HepG2 (cell line): ENCODE data around the gene BAHCC1. TPM values are rescaled to one million over a fixed set of nuclear protein-coding genes. Genes with fewer than 3 reads are reported as not detected.

Experiments used
- AHR ChIP-seq: IDR thresholded peaks from 2 replicates; pipeline ENCODE4 v1.6.1; 2018; ENCODE audit warnings: missing genetic modification reagents, missing compliant biosample characterization
- CENPT ChIP-seq: sonication (generic); formaldehyde crosslinking; IDR thresholded peaks from 2 replicates; pipeline ENCODE4 v1.8.0; 2022; ENCODE audit warnings: low read depth, mild to moderate bottlenecking, moderate library complexity, missing genetic modification reagents
- ELF1 ChIP-seq: sonication (generic); formaldehyde crosslinking; IDR thresholded peaks from 2 replicates; pipeline ENCODE4 v1.4.0; 2020; ENCODE audit warnings: missing genetic modification reagents
- ERF ChIP-seq: IDR thresholded peaks from 2 replicates; pipeline ENCODE4 v1.6.1; 2018; ENCODE audit warnings: missing biosample characterization, missing genetic modification reagents
- FIP1L1 ChIP-seq: fragments of 200-400 bp; formaldehyde crosslinking; IDR thresholded peaks from 2 replicates; pipeline ENCODE4 v1.6.1; 2018; ENCODE audit warnings: low read depth, mild to moderate bottlenecking, low read length, moderate library complexity, borderline replicate concordance; ENCODE audit not compliant: insufficient read depth
- GATAD2A ChIP-seq: IDR thresholded peaks from 2 replicates; pipeline ENCODE4 v1.6.1; 2016
- IRF2 ChIP-seq: IDR thresholded peaks from 2 replicates; pipeline ENCODE4 v1.6.1; 2018; ENCODE audit warnings: missing genetic modification reagents, missing compliant biosample characterization
- KLF15 ChIP-seq: sonication (generic); formaldehyde crosslinking; IDR thresholded peaks from 2 replicates; pipeline ENCODE4 v1.8.1; 2023; ENCODE audit warnings: borderline replicate concordance, mild to moderate bottlenecking, inconsistent platforms, missing genetic modification reagents, mixed read lengths
- NFKBIZ ChIP-seq: IDR thresholded peaks from 2 replicates; pipeline ENCODE4 v1.6.1; 2018; ENCODE audit warnings: missing genetic modification reagents, missing compliant biosample characterization
- RAD21 ChIP-seq: fragments of 450-650 bp; formaldehyde crosslinking; IDR thresholded peaks from 2 replicates; pipeline ENCODE4 v1.5.0; 2020; ENCODE audit warnings: mild to moderate bottlenecking
- RBAK ChIP-seq: sonication (generic); formaldehyde crosslinking; IDR thresholded peaks from 2 replicates; pipeline ENCODE4 v1.5.1; 2020; ENCODE audit warnings: mild to moderate bottlenecking, missing genetic modification reagents
- SNAPC2 ChIP-seq: sonication (generic); formaldehyde crosslinking; IDR thresholded peaks from 2 replicates; pipeline ENCODE4 v1.8.1; 2022; ENCODE audit warnings: mild to moderate bottlenecking, missing genetic modification reagents
- SP5 ChIP-seq: IDR thresholded peaks from 2 replicates; pipeline ENCODE4 v1.6.1; 2016; ENCODE audit warnings: low read depth, borderline replicate concordance
- SYNCRIP ChIP-seq: fragments of 200-400 bp; formaldehyde crosslinking; IDR thresholded peaks from 2 replicates; pipeline ENCODE4 v1.6.1; 2018; ENCODE audit warnings: mild to moderate bottlenecking, low read depth, low read length; ENCODE audit not compliant: insufficient read depth
- TEAD2 ChIP-seq: sonication (generic); formaldehyde crosslinking; IDR thresholded peaks from 2 replicates; pipeline ENCODE4 v1.9.0; 2021; ENCODE audit warnings: missing genetic modification reagents
- ZC3H13 ChIP-seq: sonication (generic); formaldehyde crosslinking; IDR thresholded peaks from 2 replicates; pipeline ENCODE4 v1.8.1; 2023; ENCODE audit warnings: mild to moderate bottlenecking, missing genetic modification reagents, moderate library complexity
- ZNF24 ChIP-seq: fragments of 450-650 bp; IDR thresholded peaks from 2 replicates; pipeline ENCODE4 v1.6.1; 2017; ENCODE audit warnings: antibody characterized with exemption, mild to moderate bottlenecking
- ZNF264 ChIP-seq: sonication (generic); formaldehyde crosslinking; IDR thresholded peaks from 2 replicates; pipeline ENCODE4 v1.4.0; 2020; ENCODE audit warnings: missing genetic modification reagents
- ZNF343 ChIP-seq: sonication (generic); formaldehyde crosslinking; IDR thresholded peaks from 2 replicates; pipeline ENCODE4 v1.4.0; 2020; ENCODE audit warnings: mild to moderate bottlenecking, missing genetic modification reagents
- ZNF460 ChIP-seq: sonication (generic); formaldehyde crosslinking; IDR thresholded peaks from 2 replicates; pipeline ENCODE4 v1.5.1; 2020; ENCODE audit warnings: missing genetic modification reagents, mild to moderate bottlenecking, borderline replicate concordance
- ZNF564 ChIP-seq: sonication (generic); formaldehyde crosslinking; IDR thresholded peaks from 2 replicates; pipeline ENCODE4 v1.8.1; 2023; ENCODE audit warnings: mild to moderate bottlenecking, missing genetic modification reagents
- ZNF570 ChIP-seq: sonication (generic); formaldehyde crosslinking; IDR thresholded peaks from 2 replicates; pipeline ENCODE4 v1.4.0; 2020; ENCODE audit warnings: mild to moderate bottlenecking, missing genetic modification reagents, borderline replicate concordance
- ZNF768 ChIP-seq: sonication (generic); formaldehyde crosslinking; IDR thresholded peaks from 2 replicates; pipeline ENCODE4 v1.4.0; 2020; ENCODE audit warnings: missing genetic modification reagents
- polyA plus RNA-seq, 8 experiments: library from polyadenylated mRNA; depleted of rRNA in 3 of 8; stranded (reverse) in 7 of 8; unstranded in 1 of 8; fragments of >200 nt; fragmentation: Illumina TruSeq in 4 of 8; extraction: Trizol in 4 of 8; gene quantifications; 2 replicates each; pipeline versions ENCODE4 v1.2.1 to v1.2.3, GENCODE V29; 2011 to 2016; ENCODE audit warnings: low read depth in 4 of 8, missing spikeins in 1 of 8, mixed read lengths in 1 of 8; ENCODE audit not compliant: insufficient read depth in 1 of 8
- total RNA-seq, 5 experiments: library from RNA; depleted of rRNA; stranded (reverse); fragments of >200 nt; fragmentation: Illumina TruSeq; extraction: Trizol; gene quantifications; 2 replicates each; pipeline ENCODE4 v1.2.3, GENCODE V29; 2016; ENCODE audit warnings: low read depth in 1 of 5
- TF ChIP-seq, protein P1 (sequence below): sonication (generic); formaldehyde crosslinking; IDR thresholded peaks from 2 replicates; pipeline ENCODE4 v1.4.0; 2020; ENCODE audit warnings: mild to moderate bottlenecking, missing genetic modification reagents
- TF ChIP-seq, protein P2 (sequence below): sonication (generic); formaldehyde crosslinking; IDR thresholded peaks from 2 replicates; pipeline ENCODE4 v1.9.0; 2021; ENCODE audit warnings: missing genetic modification reagents, borderline replicate concordance

BAHCC1 gene
- total and polyA plus RNA-seq, 2 of the 13 experiments (the other 11 are each of a cell fraction or from before 2014, with no cell fraction given): 1.4 to 1.7 TPM

DNA sequence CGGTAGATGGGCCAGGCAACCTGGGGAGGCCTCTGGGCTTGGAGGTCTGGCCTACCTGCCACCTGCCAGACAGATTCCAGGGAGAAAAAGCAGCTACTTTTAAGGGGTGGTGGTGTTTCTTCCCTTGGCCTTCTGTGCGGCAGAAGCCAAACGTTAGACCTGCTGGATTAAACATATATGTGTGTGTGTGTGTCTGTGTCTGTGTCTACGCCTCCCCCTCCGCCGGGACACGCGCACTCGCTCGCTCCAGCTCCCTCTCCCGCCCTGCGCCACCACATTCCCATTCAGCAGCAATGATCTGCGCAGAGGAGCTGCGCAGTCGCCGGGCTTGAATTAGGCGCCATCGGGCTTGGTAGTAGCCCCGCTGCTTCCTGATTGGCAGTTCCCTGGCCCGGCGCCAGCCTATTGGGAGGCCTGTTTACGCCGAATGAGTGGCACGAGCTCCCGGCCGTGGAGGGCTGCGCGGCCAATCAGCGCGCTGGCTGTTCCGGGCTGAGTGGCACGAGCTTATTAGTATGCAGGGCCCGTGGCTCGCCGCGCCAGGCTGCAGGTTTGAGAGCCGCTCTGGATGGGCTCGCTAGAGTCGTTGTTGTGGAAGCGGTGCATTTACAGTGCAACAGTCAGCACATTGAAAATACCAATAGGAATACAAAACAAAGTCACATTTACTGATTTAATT is at the start of gene BAHCC1 (continued):
- TF ChIP-seq ERF (CRISPR knock-in tag): peak; percentile 83
- peak; percentile 99 for TF ChIP-seq ZC3H13 (CRISPR knock-in tag)
- TF ChIP-seq IRF2 (CRISPR knock-in tag): peak; percentile 81
- peak; percentile 39; the same call in 1 of the 2 replicates for TF ChIP-seq NFKBIZ (CRISPR knock-in tag)
- no peak for TF ChIP-seq SYNCRIP
- TF ChIP-seq FIP1L1: peak; percentile 98
- peak; percentile 70 for TF ChIP-seq GATAD2A
- TF ChIP-seq TEAD2 (CRISPR knock-in tag): no peak
- TF ChIP-seq ZNF564 (CRISPR knock-in tag): peak; percentile 80; the same call in 1 of the 2 replicates
- peak; percentile 34; the same call in 1 of the 2 replicates for TF ChIP-seq RAD21
- TF ChIP-seq SNAPC2 (CRISPR knock-in tag): peak; percentile 76; the same call in 1 of the 2 replicates
- peak; percentile 28; the same call in 1 of the 2 replicates for TF ChIP-seq ZNF570 (CRISPR knock-in tag)
- TF ChIP-seq ZNF768 (CRISPR knock-in tag): peak; percentile 66; the same call in 1 of the 2 replicates
- TF ChIP-seq SP5 (CRISPR knock-in tag): 0 out of 2 replicates have a peak, but pooled peaks have one; percentile 39
- no peak for TF ChIP-seq ZNF460
- 0 out of 2 replicates have a peak, but pooled peaks have one; percentile 49 for TF ChIP-seq CENPT (CRISPR knock-in tag)
- no peak for TF ChIP-seq KLF15
- TF ChIP-seq, protein P1, sequence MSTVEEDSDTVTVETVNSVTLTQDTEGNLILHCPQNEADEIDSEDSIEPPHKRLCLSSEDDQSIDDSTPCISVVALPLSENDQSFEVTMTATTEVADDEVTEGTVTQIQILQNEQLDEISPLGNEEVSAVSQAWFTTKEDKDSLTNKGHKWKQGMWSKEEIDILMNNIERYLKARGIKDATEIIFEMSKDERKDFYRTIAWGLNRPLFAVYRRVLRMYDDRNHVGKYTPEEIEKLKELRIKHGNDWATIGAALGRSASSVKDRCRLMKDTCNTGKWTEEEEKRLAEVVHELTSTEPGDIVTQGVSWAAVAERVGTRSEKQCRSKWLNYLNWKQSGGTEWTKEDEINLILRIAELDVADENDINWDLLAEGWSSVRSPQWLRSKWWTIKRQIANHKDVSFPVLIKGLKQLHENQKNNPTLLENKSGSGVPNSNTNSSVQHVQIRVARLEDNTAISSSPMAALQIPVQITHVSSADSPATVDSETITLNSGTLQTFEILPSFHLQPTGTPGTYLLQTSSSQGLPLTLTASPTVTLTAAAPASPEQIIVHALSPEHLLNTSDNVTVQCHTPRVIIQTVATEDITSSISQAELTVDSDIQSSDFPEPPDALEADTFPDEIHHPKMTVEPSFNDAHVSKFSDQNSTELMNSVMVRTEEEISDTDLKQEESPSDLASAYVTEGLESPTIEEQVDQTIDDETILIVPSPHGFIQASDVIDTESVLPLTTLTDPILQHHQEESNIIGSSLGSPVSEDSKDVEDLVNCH: no peak
- TF ChIP-seq RBAK: peak; percentile 61; the same call in 1 of the 2 replicates
- TF ChIP-seq ZNF264 (CRISPR knock-in tag): 0 out of 2 replicates have a peak, but pooled peaks have one; percentile 30
- no peak for TF ChIP-seq ZNF24
- peak; percentile 77 for TF ChIP-seq ELF1 (CRISPR knock-in tag)
- TF ChIP-seq, protein P2, sequence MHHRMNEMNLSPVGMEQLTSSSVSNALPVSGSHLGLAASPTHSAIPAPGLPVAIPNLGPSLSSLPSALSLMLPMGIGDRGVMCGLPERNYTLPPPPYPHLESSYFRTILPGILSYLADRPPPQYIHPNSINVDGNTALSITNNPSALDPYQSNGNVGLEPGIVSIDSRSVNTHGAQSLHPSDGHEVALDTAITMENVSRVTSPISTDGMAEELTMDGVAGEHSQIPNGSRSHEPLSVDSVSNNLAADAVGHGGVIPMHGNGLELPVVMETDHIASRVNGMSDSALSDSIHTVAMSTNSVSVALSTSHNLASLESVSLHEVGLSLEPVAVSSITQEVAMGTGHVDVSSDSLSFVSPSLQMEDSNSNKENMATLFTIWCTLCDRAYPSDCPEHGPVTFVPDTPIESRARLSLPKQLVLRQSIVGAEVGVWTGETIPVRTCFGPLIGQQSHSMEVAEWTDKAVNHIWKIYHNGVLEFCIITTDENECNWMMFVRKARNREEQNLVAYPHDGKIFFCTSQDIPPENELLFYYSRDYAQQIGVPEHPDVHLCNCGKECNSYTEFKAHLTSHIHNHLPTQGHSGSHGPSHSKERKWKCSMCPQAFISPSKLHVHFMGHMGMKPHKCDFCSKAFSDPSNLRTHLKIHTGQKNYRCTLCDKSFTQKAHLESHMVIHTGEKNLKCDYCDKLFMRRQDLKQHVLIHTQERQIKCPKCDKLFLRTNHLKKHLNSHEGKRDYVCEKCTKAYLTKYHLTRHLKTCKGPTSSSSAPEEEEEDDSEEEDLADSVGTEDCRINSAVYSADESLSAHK (CRISPR knock-in tag): peak; percentile 97
- TF ChIP-seq ZNF343: peak; percentile 88
- TF ChIP-seq AHR (CRISPR knock-in tag): peak; percentile 69; the same call in 1 of the 2 replicates
